ENCODE measurements around the gene CDH3.

CDH3 gene

DNA sequence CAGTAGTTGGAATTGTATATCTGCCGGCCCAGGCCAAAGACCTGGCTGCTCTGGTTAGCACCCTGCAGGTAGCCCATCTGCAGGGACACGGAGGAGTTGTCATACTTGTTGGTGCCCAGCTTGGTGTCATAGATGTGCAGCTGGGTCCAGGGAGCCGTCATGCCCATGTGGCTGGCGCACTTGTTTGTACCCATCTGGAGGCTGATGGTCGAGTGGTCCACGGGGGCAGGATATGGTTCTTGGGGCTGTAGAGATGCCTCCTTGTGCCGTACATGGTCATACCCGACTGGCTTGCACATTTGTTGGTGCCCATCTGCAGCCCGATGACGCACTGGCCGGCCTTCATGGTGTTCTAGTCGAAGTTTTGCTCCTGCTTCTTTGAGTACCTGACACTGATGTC is 6.0 kb downstream of the CDH3 start:
- no peak for DNase-seq (ENCODE audit: low read depth in 2 of 2)

GRCh38 chr16:68652659-68653058 is 7.5 kb downstream of the CDH3 start:
- DNase-seq (ENCODE audit: low read depth in 2 of 2): no peak

DNA sequence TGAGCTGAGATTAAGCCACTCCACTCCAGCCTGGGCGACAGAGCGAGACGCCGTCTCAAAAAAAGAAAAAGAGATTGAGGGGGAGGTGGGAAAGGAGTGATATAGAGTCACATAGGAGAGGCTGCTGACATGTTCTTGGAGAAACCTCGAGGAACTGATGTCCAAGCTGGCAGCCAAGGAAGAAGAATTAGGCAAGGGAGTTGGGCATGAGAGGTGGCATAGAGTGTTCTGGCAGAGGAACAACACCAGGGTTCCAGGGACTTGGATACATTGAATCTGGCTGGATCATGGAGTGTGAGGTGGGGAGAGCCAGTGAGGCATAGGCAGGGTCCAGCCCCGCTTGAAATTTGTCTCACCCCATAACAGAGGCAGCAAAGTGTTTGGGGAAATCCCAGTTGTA is 10.7 kb downstream of the CDH3 start:
- no peak for DNase-seq (ENCODE audit: low read depth in 2 of 2)

GRCh38 chr16:68656751-68657150 is 11.6 kb downstream of the CDH3 start:
- no peak for DNase-seq (ENCODE audit: low read depth in 2 of 2)

DNA sequence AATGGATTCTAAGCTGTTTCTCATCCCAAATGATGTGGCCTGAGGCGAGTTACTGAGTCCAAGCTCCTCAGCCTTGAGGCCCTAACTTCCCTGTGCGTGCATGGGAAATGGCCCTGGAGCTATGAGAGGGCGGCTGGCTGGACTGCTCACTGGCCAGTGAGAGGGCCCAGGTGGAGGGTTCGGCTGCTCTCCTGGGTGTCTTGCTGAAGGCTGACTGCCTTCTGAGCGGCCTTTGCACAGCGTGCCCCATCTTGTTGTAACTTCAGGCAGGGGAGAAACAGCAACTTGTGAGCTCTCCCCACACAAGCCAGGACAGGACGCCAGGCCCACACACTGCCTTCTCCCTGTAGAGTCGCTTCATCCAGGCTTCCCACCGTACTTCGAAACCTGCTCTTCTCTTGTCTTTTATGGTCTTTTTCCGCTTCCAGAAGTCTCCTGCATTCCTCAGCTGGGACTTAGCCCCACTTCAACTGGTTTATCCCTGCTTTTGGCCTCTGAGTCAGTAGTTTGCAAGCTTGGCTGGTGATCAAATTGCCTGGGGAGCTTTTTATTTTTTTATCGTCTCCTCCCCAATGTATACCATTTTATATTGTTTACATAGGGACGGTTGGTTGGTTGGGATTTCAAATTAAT is 13.3 kb downstream of the CDH3 start:
- no peak for DNase-seq (ENCODE audit: low read depth in 2 of 2)

DNA sequence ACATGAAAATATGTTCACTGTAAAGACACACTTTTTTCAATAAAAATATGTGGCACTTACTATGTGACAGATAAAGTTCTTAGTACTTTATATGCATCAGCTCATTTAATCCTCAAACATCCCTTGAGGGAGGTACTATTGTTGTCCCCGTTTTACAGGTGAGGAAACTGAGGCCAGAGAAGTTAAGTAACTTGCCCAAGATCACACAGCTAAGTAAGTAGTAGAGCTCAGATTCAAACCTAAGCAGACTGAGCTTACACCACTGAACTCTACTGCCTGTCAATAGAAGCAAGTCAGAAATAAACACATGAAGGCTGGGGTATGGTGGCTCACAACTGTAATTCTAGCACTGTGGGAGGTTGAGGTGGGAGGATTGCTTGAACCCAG is 13.9 kb downstream of the CDH3 start:
- DNase-seq (ENCODE audit: low read depth in 2 of 2): no peak

GRCh38 chr16:68659412-68660358 is 14.6 kb downstream of the CDH3 start:
- DNase-seq (ENCODE audit: low read depth in 2 of 2): no peak

DNA sequence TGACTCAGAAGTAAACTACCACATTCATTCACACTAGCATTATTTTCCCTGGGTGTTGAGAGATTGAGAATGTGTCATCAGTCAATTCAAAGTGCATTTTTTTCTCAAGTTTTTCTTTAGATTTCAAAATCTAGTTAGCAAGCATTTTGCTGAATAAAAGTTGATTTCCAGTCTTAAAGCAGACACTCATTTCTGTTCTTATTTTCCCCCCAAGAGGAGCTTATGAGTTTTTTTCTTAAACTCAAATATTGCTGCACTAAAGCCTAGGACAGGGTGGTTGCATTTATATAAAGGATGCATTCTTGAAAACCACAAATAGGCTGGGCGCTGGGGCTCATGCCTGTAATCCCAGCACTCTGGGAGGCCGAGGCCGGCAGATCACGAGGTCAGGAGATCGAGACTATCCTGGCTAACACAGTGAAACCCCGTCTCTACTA is 15.3 kb downstream of the CDH3 start:
- DNase-seq (ENCODE audit: low read depth in 2 of 2): no peak

DNA sequence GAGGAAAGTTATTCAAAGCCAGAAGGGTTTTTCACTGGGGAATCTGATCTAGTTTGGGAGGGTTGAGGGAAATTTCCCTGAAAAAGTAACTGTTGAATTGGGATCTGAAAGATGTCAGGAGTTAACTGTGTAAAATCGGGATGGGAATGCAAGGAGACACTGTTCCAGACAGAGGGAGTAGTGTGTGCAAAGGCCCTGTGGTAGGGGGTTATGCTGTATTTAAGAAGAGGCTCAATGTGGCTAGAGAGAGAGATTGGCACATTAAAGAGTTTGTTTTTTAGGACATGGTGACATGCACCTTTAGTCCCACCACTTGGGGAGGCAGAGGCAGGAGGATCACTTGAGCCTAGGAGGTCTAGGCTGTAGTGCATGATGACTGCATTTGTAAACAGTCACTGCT is 16.9 kb downstream of the CDH3 start:
- DNase-seq (ENCODE audit: low read depth in 2 of 2): no peak

DNA sequence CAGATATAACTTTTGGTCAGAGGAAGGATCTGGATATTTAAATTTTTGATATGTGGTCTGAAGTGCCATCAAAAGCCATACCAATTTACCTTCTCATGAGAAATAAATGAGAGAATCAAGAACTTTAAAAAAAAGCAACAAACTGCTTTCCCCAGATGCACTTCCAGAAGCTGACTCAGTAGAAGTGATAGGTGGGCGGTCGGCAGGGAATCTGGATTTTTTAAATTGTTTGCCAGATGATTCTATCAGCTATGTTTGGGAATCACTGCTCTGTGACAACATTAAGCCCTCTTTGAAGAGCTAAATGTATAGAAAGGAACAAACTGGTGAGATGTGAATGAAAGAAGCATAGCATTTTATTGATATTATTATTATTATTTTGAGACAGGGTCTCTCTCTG is 19.2 kb downstream of the CDH3 start:
- no peak for DNase-seq (ENCODE audit: low read depth in 2 of 2)

- DNase-seq (ENCODE audit: low read depth in 2 of 2): no peak
These were observed 20.4 kb downstream of the CDH3 start for GRCh38 chr16:68665501-68665900.

DNA sequence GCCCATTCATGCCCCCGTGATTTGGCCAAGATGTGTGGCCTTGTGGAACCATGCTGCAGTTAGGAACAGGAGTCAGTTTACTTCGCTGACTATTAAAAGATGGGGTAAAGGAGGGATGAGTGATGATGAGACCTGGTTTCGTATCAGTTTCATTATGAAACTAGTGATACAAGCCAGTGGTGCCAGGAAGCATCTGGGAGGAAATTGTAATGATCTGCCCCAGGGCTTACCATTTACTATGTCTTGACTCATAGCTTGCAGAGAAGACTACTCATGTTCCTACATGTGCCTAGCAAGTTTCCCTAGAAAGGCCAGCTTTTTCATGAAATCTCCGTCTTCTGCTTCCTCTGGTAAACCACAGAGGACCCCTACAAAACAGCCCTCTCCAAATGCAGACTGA is 23.2 kb downstream of the CDH3 start:
- no peak for DNase-seq (ENCODE audit: low read depth in 2 of 2)

GRCh38 chr16:68676113-68676860 is 31.2 kb downstream of the CDH3 start:
- DNase-seq (ENCODE audit: low read depth in 2 of 2): no peak

GRCh38 chr16:68681038-68681437 is 35.9 kb downstream of the CDH3 start:
- no peak for DNase-seq (ENCODE audit: low read depth in 2 of 2)

- no peak for DNase-seq (ENCODE audit: low read depth in 2 of 2)
These were observed 40.8 kb downstream of the CDH3 start for GRCh38 chr16:68685685-68686478.

DNA sequence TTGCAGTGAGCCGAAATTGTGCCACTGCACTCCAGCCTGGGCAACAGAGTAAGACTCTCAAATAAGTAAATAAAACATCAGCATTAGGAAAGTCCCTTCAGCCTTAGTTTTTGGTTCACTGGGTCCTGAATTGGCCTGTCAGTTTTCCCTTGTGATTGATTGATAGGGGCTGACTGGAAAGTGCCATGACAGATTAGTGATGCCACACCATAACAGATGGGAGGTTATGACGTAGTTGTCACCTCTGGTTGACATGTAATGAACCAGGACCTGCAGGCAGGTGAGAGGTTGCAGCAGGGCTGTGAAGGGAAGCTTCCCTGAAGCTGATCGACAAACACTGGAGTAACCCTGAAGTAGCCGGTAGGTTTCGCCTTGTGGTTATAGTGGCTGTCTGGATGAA is 41.8 kb downstream of the CDH3 start:
- no peak for DNase-seq (ENCODE audit: low read depth in 2 of 2)

- no peak for DNase-seq (ENCODE audit: low read depth in 2 of 2)
These were observed 44.8 kb downstream of the CDH3 start for GRCh38 chr16:68689921-68690320.

GRCh38 chr16:68695575-68695974 is 50.5 kb downstream of the CDH3 start:
- DNase-seq (ENCODE audit: low read depth in 2 of 2): no peak

DNA sequence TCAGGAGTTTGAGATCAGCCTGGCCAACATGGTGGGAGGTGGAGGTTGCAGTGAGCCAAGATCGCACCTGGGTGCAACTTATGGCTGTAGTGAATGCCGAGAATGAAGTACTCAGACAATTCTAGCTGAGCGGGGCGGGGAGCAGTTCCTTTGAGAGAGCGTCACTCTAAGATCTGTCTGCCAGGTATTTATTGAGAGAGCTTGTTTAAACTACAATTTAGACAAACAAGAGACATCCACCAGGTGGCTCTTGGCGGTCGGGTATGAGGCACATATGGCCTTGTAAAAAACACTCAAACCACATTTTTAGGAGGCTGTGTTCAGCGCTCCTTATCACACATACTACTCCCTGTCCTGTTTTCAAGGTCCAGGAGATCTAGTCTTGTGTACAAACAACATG is 51.4 kb downstream of the CDH3 start:
- no peak for DNase-seq (ENCODE audit: low read depth in 2 of 2)

- DNase-seq (ENCODE audit: low read depth in 2 of 2): no peak
These were observed 53.0 kb downstream of the CDH3 start for GRCh38 chr16:68698091-68698490.

DNA sequence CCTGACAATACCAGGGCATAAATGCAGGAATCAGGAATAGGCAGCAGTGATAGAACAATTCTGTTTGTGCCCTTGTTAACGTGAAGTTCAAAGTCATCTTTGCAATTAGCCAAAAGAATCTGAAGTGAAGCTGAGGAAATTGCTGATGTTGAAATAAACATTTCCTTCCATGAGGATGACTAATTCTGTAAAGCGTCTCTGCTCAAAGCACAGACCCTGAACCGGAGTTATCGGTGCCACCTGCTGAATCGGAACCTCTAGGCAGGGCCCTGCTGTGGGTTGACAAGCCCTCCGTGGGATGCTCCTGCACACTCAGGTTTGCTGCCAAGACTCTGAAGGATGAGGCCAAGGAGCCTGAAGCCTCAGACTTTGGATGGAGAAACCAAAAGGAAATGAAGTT is 55.0 kb downstream of the CDH3 start:
- no peak for DNase-seq (ENCODE audit: low read depth in 2 of 2)

GRCh38 chr16:68700831-68701230 is 55.7 kb downstream of the CDH3 start:
- no peak for DNase-seq (ENCODE audit: low read depth in 2 of 2)

All from stimulated activated CD8-positive, alpha-beta memory T cell treated with anti-CD3 and anti-CD28 coated beads, Interleukin-2, amount 100 ng/mL, for 1 hour (primary cell).